Muscle layer of colon (tissue), 2 donors: ENCODE data around the gene TNFAIP2.
"Not testable (repeated sequence)": the region's sequence is repeated elsewhere in the genome, so short reads cannot be mapped to it uniquely, and the experiment has no call there.

Experiments used
- H3K27ac ChIP-seq: one replicate; pipeline ENCODE4 v1.7.0; 2013; ENCODE audit warnings: low read depth, mild to moderate bottlenecking, low read length, moderate library complexity
- H3K27me3 ChIP-seq, 2 donors: one replicate each; pipeline ENCODE4 v1.7.0; 2013; ENCODE audit warnings: low read length in 2 of 2, mild to moderate bottlenecking in 2 of 2; ENCODE audit not compliant: insufficient read depth in 2 of 2, control insufficient read depth in 1 of 2
- H3K36me3 ChIP-seq: one replicate; pipeline ENCODE4 v1.7.0; 2013; ENCODE audit warnings: mild to moderate bottlenecking, low read length; ENCODE audit not compliant: insufficient read depth
- H3K4me1 ChIP-seq: one replicate; pipeline ENCODE4 v1.7.0; 2013; ENCODE audit warnings: mild to moderate bottlenecking, low read length; ENCODE audit not compliant: insufficient read depth
- H3K4me3 ChIP-seq, 2 donors: one replicate each; pipeline ENCODE4 v1.7.0; 2013; ENCODE audit warnings: low read length in 2 of 2, low read depth in 1 of 2, mild to moderate bottlenecking in 1 of 2, moderate library complexity in 1 of 2
- H3K9ac ChIP-seq: one replicate; pipeline ENCODE4 v1.7.0; 2013; ENCODE audit warnings: low read length
- H3K9me3 ChIP-seq: one replicate; pipeline ENCODE4 v1.7.0; 2013; ENCODE audit warnings: mild to moderate bottlenecking, low read length
- donor health status: abdominal sarcoma.
- donor health status: Adenocarcinoma of cecum.

TNFAIP2 gene

GRCh38 chr14:103160321-103161053, 37.2 kb downstream of the TNFAIP2 start:
- Histone ChIP-seq H3K4me1 (peaks cover 2% of the 10 kb centered on the region), H3K27ac (no peak overlapping the region), H3K4me3 (no peak overlapping the region), H3K27me3 (peaks cover 0 to 3% of the 10 kb centered on the region in 2 donors), H3K9me3 (no peaks in the 10 kb centered on the region), H3K36me3 (no peaks in the 10 kb centered on the region), H3K9ac (no peak overlapping the region)

- H3K9ac ChIP-seq: no peak overlapping the region
- no peaks in the 10 kb centered on the region for H3K9me3 ChIP-seq
- no peaks in the 10 kb centered on the region for H3K36me3 ChIP-seq
- H3K4me3 ChIP-seq: no peak overlapping the region
- peaks cover 0 to 3% of the 10 kb centered on the region in 2 donors for H3K27me3 ChIP-seq
- no peaks in the 10 kb centered on the region for H3K4me1 ChIP-seq
- H3K27ac ChIP-seq: no peak overlapping the region
These were observed 37.8 kb downstream of the TNFAIP2 start for GRCh38 chr14:103161054-103161397.

- Histone ChIP-seq H3K27me3 (peaks cover 0 to 3% of the 10 kb centered on the region in 2 donors), H3K4me1 (no peaks in the 10 kb centered on the region), H3K36me3 (no peaks in the 10 kb centered on the region), H3K27ac (no peak overlapping the region), H3K9ac (no peak overlapping the region), H3K4me3 (no peak overlapping the region), H3K9me3 (no peaks in the 10 kb centered on the region)
These were observed 39.9 kb downstream of the TNFAIP2 start for GRCh38 chr14:103163199-103163598.

GRCh38 chr14:103164006-103164405, 40.7 kb downstream of the TNFAIP2 start:
- no peak overlapping the region for H3K27ac ChIP-seq
- H3K4me1 ChIP-seq: no peaks in the 10 kb centered on the region
- no peak overlapping the region for H3K4me3 ChIP-seq
- H3K9ac ChIP-seq: no peak overlapping the region
- H3K36me3 ChIP-seq: no peaks in the 10 kb centered on the region
- peaks cover 0 to 3% of the 10 kb centered on the region in 2 donors for H3K27me3 ChIP-seq
- peaks cover under 1% of the 10 kb centered on the region for H3K9me3 ChIP-seq

- Histone ChIP-seq H3K27ac (no peak overlapping the region), H3K9me3 (peaks cover 7% of the 10 kb centered on the region), H3K4me1 (no peaks in the 10 kb centered on the region), H3K9ac (no peak overlapping the region), H3K36me3 (no peaks in the 10 kb centered on the region), H3K4me3 (no peak overlapping the region), H3K27me3 (peaks cover 0 to 3% of the 10 kb centered on the region in 2 donors)
These were observed 41.5 kb downstream of the TNFAIP2 start for GRCh38 chr14:103164779-103165178.

GRCh38 chr14:103165323-103165722, 42.1 kb downstream of the TNFAIP2 start:
- Histone ChIP-seq H3K27me3 (peaks cover 0 to 3% of the 10 kb centered on the region in 2 donors), H3K36me3 (no peaks in the 10 kb centered on the region), H3K9me3 (peaks cover 12% of the 10 kb centered on the region), H3K4me1 (no peaks in the 10 kb centered on the region), H3K27ac (no peak overlapping the region), H3K9ac (no peak overlapping the region), H3K4me3 (no peak overlapping the region)

- no peak overlapping the region for H3K4me3 ChIP-seq
- no peaks in the 10 kb centered on the region for H3K36me3 ChIP-seq
- H3K9ac ChIP-seq: no peak overlapping the region
- H3K27ac ChIP-seq: no peak overlapping the region
- H3K27me3 ChIP-seq: no peaks in the 10 kb centered on the region
- peaks cover 14% of the 10 kb centered on the region for H3K9me3 ChIP-seq
- no peaks in the 10 kb centered on the region for H3K4me1 ChIP-seq
These were observed 46.7 kb downstream of the TNFAIP2 start for GRCh38 chr14:103169954-103170353.

- not testable (repeated sequence) for H3K9ac ChIP-seq, H3K4me1 ChIP-seq, H3K27me3 ChIP-seq, H3K4me3 ChIP-seq, H3K27ac ChIP-seq, H3K36me3 ChIP-seq
- peaks cover 14% of the 10 kb centered on the region for H3K9me3 ChIP-seq
These were observed 47.9 kb downstream of the TNFAIP2 start for GRCh38 chr14:103171206-103171605.

- Histone ChIP-seq H3K4me1 (no peaks in the 10 kb centered on the region), H3K27me3 (no peaks in the 10 kb centered on the region), H3K4me3 (no peak overlapping the region), H3K36me3 (no peaks in the 10 kb centered on the region), H3K9ac (no peak overlapping the region), H3K9me3 (peaks cover 14% of the 10 kb centered on the region), H3K27ac (no peak overlapping the region)
These were observed 49.7 kb downstream of the TNFAIP2 start for GRCh38 chr14:103172921-103173320.

- H3K4me3 ChIP-seq, H3K27me3 ChIP-seq, H3K4me1 ChIP-seq, H3K36me3 ChIP-seq, H3K9ac ChIP-seq, H3K27ac ChIP-seq: not testable (repeated sequence)
- H3K9me3 ChIP-seq: peaks cover 14% of the 10 kb centered on the region
These were observed 50.6 kb downstream of the TNFAIP2 start for GRCh38 chr14:103173887-103174286.

GRCh38 chr14:103176176-103176575, 52.9 kb downstream of the TNFAIP2 start:
- H3K4me3 ChIP-seq, H3K36me3 ChIP-seq, H3K27ac ChIP-seq, H3K4me1 ChIP-seq, H3K9me3 ChIP-seq, H3K27me3 ChIP-seq, H3K9ac ChIP-seq: not testable (repeated sequence)

- no peak overlapping the region for H3K9ac ChIP-seq
- H3K4me1 ChIP-seq: no peaks in the 10 kb centered on the region
- no peak overlapping the region for H3K27ac ChIP-seq
- H3K4me3 ChIP-seq: no peak overlapping the region
- no peaks in the 10 kb centered on the region for H3K27me3 ChIP-seq
- no peaks in the 10 kb centered on the region for H3K9me3 ChIP-seq
- H3K36me3 ChIP-seq: no peaks in the 10 kb centered on the region
These were observed 54.1 kb downstream of the TNFAIP2 start for GRCh38 chr14:103177376-103177775.
